Thyroid gland (tissue), 4 donors: ENCODE measurements around the gene TIAM2.

ENCODE experiments used
- CTCF ChIP-seq, 6 experiments: fragments of 200-600 bp in 3 of 6; fragments of 450-650 bp in 3 of 6; sonication (generic) in 3 of 6; IDR thresholded peaks; one replicate each; pipeline ENCODE4 v1.5.1; 2016 to 2019; ENCODE audit warnings: antibody characterized with exemption in 6 of 6, mild to moderate bottlenecking in 2 of 6, inconsistent platforms in 1 of 6, moderate library complexity in 1 of 6
- POLR2A ChIP-seq, 2 donors: fragments of 450-650 bp; IDR thresholded peaks; one replicate each; pipeline ENCODE4 v1.6.1; 2017; ENCODE audit warnings: antibody characterized with exemption in 2 of 2, mild to moderate bottlenecking in 2 of 2, moderate library complexity in 1 of 2

GRCh38 chr6:154998855-154999254 is 3.7 kb downstream of the TIAM2 start:
- no peak for TF ChIP-seq CTCF (IDR thresholded peaks at IDR 0.05)
- TF ChIP-seq POLR2A (IDR thresholded peaks at IDR 0.05): no peak
